Measurements from ENCODE around the gene SSMEM1.
"Not testable (repeated sequence)": the region's sequence is repeated elsewhere in the genome, so short reads cannot be mapped to it uniquely, and the experiment has no call there.

SSMEM1 gene

DNA sequence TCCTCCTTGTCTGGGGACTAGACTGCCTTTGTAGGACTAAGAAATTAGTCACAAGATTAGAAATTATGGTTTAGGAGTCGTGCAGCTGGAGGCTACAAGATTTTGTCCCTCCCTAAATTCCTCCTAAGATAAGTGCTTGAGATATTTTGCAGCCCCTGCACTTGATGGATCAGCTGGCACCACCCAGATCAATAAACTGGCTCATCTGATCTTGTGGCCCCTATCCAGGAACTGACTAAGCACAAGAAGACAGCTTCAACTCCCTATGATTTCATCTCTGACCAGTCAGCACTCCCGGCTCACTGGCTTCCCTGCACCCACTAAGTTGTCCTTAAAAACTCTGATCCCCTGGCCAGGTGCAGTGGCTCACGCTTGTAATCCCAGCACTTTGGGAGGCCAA is 17.3 kb downstream of the SSMEM1 start:
- not testable (repeated sequence) for H3K27me3 Mint-ChIP-seq; H3K4me1 Mint-ChIP-seq (ENCODE audit: low read depth); H3K36me3 Mint-ChIP-seq; H3K27ac Mint-ChIP-seq; H3K4me3 Mint-ChIP-seq; H3K9me3 Mint-ChIP-seq (ENCODE audit: low read depth)

DNA sequence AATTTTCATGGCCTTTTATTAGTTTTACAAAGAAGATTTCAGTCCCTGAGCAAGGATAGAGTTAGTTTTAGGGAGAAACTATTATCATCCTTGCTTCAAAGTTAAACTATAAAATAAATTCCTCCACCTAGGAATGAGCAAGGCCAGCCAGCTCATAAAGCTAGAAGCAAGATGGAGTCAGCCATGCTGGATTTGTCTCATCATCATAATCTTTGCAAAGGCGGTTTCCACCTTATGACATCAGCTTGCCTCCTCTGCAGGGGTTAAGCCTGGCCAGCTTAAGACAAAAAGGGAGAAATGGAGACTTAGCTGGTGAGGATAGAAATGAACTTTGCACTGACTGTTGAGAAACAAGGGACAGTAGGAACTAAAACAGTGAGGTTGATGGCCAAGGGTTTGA is 18.7 kb downstream of the SSMEM1 start:
- H3K9me3 Mint-ChIP-seq (ENCODE audit: low read depth) = no peaks in the 10 kb centered on the region
- H3K27ac Mint-ChIP-seq = no peak overlapping the region
- no peaks in the 10 kb centered on the region for H3K4me1 Mint-ChIP-seq (ENCODE audit: low read depth)
- H3K27me3 Mint-ChIP-seq = no peaks in the 10 kb centered on the region
- no peaks in the 10 kb centered on the region for H3K36me3 Mint-ChIP-seq
- H3K4me3 Mint-ChIP-seq = no peak overlapping the region

DNA sequence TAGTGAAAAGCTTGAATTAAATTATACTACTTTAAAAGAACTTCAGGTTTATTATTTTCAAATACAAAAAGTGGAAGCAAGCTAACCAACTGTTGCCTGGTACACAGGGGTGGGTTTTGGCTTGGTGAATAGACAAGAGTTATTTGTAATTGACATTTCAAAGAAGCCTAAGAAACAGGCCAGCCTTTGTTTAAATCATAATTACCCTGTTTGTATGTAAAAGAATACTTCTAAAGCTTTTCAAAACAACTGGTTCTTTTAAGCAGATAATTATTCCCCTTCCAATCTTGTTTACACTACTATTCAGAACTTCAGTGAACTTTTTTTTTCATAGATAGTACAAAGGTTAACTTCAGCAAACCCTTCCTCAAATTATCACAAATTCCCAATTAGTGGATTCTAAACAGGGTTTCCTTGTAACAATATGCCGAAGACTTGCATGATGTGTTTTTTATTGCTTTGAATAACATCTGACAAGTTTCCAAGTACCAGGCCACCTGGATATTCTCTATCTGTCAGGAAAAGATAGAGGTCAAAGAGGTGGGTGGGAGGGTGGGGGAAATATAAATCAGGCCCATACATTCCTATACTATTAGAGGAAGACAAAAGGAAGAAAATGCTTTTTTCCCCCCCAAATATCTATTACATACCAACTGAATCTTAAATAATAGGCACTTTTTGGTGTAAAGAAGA is 20.4 kb downstream of the SSMEM1 start:
- H3K27me3 Mint-ChIP-seq = peaks cover 1% of the 10 kb centered on the region
- H3K27ac Mint-ChIP-seq = no peak overlapping the region
- H3K4me1 Mint-ChIP-seq (ENCODE audit: low read depth) = no peaks in the 10 kb centered on the region
- no peaks in the 10 kb centered on the region for H3K9me3 Mint-ChIP-seq (ENCODE audit: low read depth)
- no peaks in the 10 kb centered on the region for H3K36me3 Mint-ChIP-seq
- H3K4me3 Mint-ChIP-seq = no peak overlapping the region

DNA sequence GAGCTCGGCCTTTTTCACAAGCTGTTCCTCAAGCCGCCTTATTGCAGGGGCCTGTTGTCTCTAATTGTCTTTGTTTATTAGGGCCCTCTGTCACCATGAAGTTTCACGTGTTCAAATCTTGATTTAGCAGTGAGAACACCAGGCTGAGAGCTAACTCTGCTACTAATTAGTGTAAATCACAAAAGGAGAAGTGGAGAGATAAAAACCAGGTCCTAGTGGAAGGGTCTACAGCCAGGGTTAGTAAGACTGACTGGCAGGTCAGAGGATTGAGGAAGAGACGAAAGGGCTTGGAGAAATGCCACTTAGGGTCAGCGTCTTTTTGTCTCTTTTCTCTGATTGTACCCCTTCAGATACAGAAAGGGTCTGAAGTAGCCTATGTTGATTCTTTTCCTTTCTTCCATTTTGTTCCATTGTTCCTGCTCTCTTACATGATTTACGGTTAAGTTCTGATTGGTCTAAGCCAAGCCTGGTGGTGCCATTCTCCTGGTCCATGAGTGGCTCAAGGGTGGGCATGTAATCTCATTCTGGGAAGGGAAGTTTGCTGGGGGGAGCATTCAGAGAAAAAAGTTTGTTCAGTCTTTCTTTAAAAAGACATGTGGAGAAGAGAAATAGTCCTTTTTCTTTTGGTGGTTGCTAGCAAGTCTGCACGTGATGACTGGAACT is 21.3 kb downstream of the SSMEM1 start:
- H3K27me3 Mint-ChIP-seq = peaks cover 1% of the 10 kb centered on the region
- no peak overlapping the region for H3K27ac Mint-ChIP-seq
- H3K9me3 Mint-ChIP-seq (ENCODE audit: low read depth) = no peaks in the 10 kb centered on the region
- no peak overlapping the region for H3K4me3 Mint-ChIP-seq
- no peaks in the 10 kb centered on the region for H3K36me3 Mint-ChIP-seq
- no peaks in the 10 kb centered on the region for H3K4me1 Mint-ChIP-seq (ENCODE audit: low read depth)

DNA sequence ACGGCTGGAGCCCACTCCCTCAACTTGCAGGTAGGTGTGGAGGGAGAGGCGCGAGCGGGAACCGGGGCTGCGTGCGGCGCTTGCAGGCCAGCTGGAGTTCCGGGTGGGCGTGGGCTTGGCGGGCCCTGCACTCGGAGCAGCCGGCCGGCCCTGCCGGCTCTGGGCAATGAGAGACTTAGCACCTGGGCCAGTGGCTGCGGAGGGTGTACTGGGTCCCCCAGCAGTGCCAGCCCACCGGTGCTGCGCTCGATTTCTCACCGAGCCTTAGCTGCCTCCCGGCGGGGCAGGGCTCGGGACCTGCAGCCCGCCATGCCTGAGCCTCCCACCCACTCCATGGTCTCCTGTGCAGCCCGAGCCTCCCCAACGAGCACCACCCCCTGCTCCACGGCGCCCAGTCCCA is 22.3 kb downstream of the SSMEM1 start:
- H3K36me3 Mint-ChIP-seq; H3K27ac Mint-ChIP-seq; H3K4me1 Mint-ChIP-seq (ENCODE audit: low read depth); H3K4me3 Mint-ChIP-seq; H3K27me3 Mint-ChIP-seq; H3K9me3 Mint-ChIP-seq (ENCODE audit: low read depth): not testable (repeated sequence)

DNA sequence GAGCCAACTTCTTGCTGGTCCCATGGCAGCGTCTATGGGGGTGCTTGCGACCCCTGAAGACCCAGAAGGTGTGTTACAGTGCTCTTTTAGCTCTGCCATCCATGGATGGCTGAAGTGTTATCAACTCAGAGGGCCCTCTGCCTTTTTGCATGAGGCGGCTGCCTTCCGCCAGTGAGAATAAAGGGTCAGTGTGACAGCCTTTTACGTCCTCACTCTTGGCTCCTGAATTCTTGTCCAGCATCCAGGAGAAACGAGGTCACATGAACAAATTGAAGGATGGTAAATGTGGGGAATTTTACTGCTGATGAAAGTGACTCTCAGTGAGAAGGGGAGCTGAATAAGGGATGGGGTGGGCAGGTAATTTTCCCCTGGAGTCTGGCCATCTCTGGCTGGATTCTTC is 24.1 kb downstream of the SSMEM1 start:
- Mint-ChIP-seq H3K36me3 (no peaks in the 10 kb centered on the region), H3K4me3 (no peak overlapping the region), H3K9me3 (ENCODE audit: low read depth) (no peaks in the 10 kb centered on the region), H3K27ac (no peak overlapping the region), H3K27me3 (peaks cover 1% of the 10 kb centered on the region), H3K4me1 (ENCODE audit: low read depth) (no peaks in the 10 kb centered on the region)

DNA sequence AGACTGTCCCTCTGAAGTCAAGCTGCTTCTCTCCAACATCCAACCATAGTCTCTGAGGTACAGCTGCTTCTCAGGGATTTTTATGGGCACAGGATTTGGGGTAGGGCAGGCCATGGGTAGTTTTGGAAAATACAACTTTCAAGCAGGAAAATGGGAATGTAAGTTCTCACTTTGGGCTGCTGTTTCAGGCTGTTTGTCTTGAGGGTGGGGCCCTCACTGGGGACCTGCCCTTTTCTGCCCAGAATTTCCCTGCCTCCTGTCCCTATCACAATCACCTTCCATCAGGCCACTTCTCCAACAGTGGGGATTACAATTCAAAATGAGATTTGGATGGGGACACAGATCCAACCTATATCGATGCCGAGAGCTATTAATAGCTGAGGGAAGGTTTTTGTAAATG is 24.5 kb downstream of the SSMEM1 start:
- peaks cover 1% of the 10 kb centered on the region for H3K27me3 Mint-ChIP-seq
- H3K4me1 Mint-ChIP-seq (ENCODE audit: low read depth) = no peaks in the 10 kb centered on the region
- H3K4me3 Mint-ChIP-seq = no peak overlapping the region
- no peaks in the 10 kb centered on the region for H3K36me3 Mint-ChIP-seq
- H3K9me3 Mint-ChIP-seq (ENCODE audit: low read depth) = no peaks in the 10 kb centered on the region
- no peak overlapping the region for H3K27ac Mint-ChIP-seq

DNA sequence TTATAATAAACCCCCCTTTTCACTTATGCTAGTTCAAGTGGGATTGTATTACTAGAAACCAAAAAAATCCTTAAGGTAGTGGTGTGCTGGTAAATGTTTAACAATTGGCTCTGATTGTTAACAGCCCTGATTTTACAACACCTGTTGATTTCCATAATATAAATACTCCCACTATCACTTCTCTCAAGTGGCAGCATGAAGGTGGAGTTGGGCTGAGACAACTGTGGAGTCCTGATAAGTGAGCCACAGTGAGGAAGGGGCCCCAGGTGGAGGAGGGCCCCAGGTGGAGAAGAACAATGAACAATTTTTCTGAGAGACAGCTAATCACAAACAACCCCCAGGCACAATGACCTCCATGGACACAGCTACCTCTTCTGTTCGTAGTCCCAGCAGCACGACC is 26.4 kb downstream of the SSMEM1 start:
- Mint-ChIP-seq H3K27ac (no peak overlapping the region), H3K4me3 (no peak overlapping the region), H3K4me1 (ENCODE audit: low read depth) (no peaks in the 10 kb centered on the region), H3K36me3 (no peaks in the 10 kb centered on the region), H3K9me3 (ENCODE audit: low read depth) (no peaks in the 10 kb centered on the region), H3K27me3 (peaks cover 1% of the 10 kb centered on the region)

DNA sequence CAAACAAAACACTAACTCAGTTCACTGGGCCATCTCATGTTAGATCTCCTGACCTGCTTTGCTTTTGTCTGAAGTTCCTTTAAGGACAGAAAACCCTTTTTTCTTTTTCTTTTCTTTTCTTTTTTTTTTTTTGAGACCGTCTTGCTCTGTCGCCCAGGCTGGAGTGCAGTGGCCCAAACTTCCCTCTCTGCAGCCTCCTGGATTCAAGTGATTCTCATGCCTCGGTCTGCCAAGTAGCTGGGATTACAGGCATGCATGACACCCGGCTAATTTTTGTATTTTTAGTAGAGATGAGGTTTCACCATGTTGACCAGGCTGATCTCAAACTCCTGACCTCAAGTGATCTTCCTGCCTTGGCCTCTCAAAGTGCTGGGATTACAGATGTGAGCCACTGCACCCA is 28.7 kb downstream of the SSMEM1 start:
- H3K9me3 Mint-ChIP-seq (ENCODE audit: low read depth); H3K36me3 Mint-ChIP-seq; H3K27me3 Mint-ChIP-seq; H3K4me3 Mint-ChIP-seq; H3K27ac Mint-ChIP-seq; H3K4me1 Mint-ChIP-seq (ENCODE audit: low read depth): not testable (repeated sequence)

DNA sequence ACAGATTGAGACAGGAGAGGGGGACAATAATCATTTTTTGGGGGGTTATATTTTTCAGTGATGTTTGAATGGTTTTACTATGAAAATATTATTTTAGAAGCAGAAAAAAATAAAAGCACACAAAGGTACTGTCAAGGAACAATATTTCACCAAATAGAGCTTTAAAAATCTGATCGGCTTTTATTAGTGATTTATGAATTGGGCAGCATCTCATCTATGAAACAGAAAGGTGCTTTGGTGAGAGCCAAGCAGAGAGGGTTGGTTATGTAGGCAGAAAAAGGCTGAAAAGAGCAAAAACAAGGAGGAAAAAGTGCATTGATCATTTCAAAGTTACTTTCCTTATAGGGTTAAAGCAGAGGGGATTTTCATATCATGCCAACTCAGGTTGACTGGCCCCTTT is 32.6 kb downstream of the SSMEM1 start:
- Mint-ChIP-seq H3K27me3 (no peaks in the 10 kb centered on the region), H3K36me3 (no peaks in the 10 kb centered on the region), H3K4me3 (no peak overlapping the region), H3K4me1 (ENCODE audit: low read depth) (peaks cover 3% of the 10 kb centered on the region), H3K27ac (no peak overlapping the region), H3K9me3 (ENCODE audit: low read depth) (no peaks in the 10 kb centered on the region)

DNA sequence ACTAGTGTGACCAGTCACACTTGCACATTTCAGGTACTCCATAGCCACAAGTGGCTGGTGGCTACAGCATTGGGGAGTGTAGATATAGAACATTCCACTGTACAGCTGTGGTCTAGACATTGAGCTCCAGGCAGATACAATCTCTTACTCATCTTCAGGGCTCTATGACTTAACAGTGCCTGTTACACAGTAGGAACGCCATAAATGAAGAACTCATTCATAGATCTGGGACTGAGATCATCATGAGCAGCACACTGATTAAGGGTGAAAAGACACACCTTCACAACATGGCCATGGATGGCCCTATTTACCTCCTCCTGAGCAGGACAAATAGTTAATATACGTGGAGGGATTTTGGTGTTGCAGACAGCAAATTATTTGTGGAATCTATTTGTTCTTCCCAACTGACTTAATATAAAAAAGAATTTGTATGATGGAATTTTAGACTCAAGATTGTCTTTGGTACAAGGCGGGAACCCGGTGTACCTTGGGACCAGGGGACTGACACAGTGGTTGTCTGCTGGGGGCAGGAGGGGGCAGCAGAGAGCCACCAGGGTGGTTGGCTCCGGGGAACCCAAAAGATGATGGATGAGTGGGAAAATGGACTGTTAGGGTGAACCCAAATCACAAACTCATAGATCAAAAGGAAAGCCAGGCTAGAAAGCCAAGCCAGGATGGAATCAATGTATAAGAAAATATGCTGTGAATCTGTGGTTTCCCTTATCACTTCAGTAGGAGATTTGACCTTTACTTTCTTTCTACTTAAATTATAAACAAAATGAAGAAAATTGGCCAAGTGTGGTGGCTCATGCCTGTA is 34.7 kb downstream of the SSMEM1 start:
- no peak overlapping the region for H3K4me3 Mint-ChIP-seq
- H3K9me3 Mint-ChIP-seq (ENCODE audit: low read depth) = no peaks in the 10 kb centered on the region
- H3K27me3 Mint-ChIP-seq = no peaks in the 10 kb centered on the region
- H3K36me3 Mint-ChIP-seq = no peaks in the 10 kb centered on the region
- H3K27ac Mint-ChIP-seq = no peak overlapping the region
- peaks cover 3% of the 10 kb centered on the region for H3K4me1 Mint-ChIP-seq (ENCODE audit: low read depth)

DNA sequence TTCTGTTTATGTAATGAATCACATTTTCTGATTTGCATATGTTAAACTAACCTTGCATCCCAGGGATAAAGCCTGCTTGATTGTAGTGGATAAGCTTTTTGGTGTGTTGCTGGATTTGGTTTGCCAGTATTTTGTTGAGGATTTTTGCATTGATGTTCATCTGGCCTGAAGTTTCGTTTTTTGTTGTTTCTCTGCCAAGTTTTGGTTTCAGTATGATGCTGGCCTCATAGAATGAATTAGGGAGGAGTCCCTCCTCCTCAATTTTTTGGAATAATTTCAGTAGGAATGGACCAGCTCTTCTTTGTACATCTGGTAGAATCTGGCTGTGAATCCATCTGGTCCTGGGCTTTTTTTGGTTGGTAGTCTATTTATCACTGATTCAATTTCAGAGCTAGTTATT is 35.8 kb downstream of the SSMEM1 start:
- not testable (repeated sequence) for H3K4me3 Mint-ChIP-seq; H3K9me3 Mint-ChIP-seq (ENCODE audit: low read depth); H3K36me3 Mint-ChIP-seq; H3K27ac Mint-ChIP-seq; H3K4me1 Mint-ChIP-seq (ENCODE audit: low read depth); H3K27me3 Mint-ChIP-seq

DNA sequence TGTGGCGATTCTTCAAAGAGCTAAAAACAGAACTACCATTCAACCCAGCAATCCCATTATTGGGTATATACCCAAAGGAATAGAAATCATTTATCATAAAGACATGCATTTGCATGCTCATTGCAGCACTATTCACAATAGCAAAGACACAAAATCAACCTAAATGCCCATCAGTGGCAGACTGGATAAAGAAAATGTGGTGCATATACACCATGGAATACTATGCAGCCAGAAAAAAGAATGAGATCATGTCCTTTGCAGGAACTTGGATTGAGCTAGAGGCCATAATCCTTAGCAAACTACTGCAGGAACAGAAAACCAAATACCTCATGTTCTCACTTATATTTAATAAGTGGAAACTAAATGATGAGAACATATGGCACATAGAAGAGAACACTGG is 38.8 kb downstream of the SSMEM1 start:
- H3K9me3 Mint-ChIP-seq (ENCODE audit: low read depth); H3K27me3 Mint-ChIP-seq; H3K36me3 Mint-ChIP-seq; H3K4me1 Mint-ChIP-seq (ENCODE audit: low read depth); H3K27ac Mint-ChIP-seq; H3K4me3 Mint-ChIP-seq: not testable (repeated sequence)

DNA sequence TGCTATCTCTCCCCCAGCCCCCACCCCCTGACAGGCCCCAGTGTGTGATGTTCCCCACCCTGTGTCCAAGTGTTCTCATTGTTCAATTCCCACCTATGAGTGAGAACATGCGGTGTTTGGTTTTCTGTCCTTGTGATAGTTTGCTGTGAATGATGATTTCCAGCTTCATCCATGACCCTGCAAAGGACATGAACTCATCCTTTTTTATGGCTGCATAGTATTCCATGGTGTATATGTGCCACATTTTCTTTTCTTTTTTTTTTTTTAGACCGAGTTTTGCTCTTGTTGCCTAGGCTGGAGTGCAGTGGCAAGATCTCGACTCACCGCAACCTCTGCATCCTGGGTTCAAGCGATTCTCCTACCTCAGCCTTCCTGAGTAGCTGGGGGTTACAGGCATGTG is 41.2 kb downstream of the SSMEM1 start:
- H3K4me3 Mint-ChIP-seq; H3K27ac Mint-ChIP-seq; H3K9me3 Mint-ChIP-seq (ENCODE audit: low read depth); H3K36me3 Mint-ChIP-seq; H3K27me3 Mint-ChIP-seq; H3K4me1 Mint-ChIP-seq (ENCODE audit: low read depth): not testable (repeated sequence)

DNA sequence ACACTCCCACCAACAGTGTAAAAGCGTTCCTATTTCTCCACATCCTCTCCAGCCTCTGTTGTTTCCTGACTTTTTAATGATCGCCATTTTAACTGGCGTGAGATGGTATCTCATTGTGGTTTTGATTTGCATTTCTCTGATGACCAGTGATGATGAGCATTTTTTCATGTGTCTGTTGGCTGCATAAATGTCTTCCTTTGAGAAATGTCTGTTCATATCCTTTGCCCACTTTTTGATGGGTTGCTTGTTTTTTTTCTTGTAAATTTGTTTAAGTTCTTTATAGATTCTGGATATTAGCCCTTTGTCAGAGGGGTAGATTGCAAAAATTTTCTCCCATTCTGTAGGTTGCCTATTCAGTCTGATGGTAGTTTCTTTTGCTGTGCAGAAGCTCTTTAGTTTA is 42.0 kb downstream of the SSMEM1 start:
- not testable (repeated sequence) for H3K27me3 Mint-ChIP-seq; H3K36me3 Mint-ChIP-seq; H3K9me3 Mint-ChIP-seq (ENCODE audit: low read depth); H3K4me1 Mint-ChIP-seq (ENCODE audit: low read depth); H3K4me3 Mint-ChIP-seq; H3K27ac Mint-ChIP-seq

DNA sequence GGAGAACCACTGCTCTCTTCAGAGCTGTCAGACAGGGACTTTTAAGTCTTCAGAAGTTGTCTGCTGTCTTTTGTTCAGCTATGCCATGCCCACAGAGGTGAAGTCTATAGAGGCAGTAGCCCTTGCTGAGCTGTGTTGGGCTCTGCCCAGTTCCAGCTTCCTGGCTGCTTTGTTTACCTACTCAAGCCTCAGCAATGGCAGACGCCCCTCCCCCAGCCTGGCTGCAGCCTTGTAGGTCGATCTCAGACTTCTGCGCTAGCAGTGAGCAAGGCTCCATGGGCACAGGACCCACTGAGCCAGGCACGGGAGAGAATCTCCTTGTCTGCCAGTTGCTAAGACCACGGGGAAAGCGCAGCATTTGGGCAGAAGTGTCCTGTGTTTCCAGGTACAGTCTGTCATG is 46.9 kb downstream of the SSMEM1 start:
- no peaks in the 10 kb centered on the region for H3K36me3 Mint-ChIP-seq
- no peaks in the 10 kb centered on the region for H3K27me3 Mint-ChIP-seq
- no peaks in the 10 kb centered on the region for H3K4me1 Mint-ChIP-seq (ENCODE audit: low read depth)
- H3K27ac Mint-ChIP-seq = no peak overlapping the region
- no peak overlapping the region for H3K4me3 Mint-ChIP-seq
- H3K9me3 Mint-ChIP-seq (ENCODE audit: low read depth) = peaks cover 4% of the 10 kb centered on the region

Data from activated naive CD8-positive, alpha-beta T cell (primary cell).